K562 treated with DMSO at 1 percent for 24 hours (cell line): ENCODE data around the gene C1orf53. TPM values are rescaled to one million over a fixed set of nuclear protein-coding genes. Genes with fewer than 3 reads are reported as not detected.

ENCODE experiments used
- total RNA-seq: library from RNA; unstranded; fragments of 300-600 nt; gene quantifications from 2 replicates; pipeline ENCODE4 v1.2.3, GENCODE V29; 2022; ENCODE audit warnings: low read depth; ENCODE audit not compliant: insufficient read depth

Gene C1orf53
- 4.8 and 6.4 TPM in 2 replicates for total RNA-seq

DNA sequence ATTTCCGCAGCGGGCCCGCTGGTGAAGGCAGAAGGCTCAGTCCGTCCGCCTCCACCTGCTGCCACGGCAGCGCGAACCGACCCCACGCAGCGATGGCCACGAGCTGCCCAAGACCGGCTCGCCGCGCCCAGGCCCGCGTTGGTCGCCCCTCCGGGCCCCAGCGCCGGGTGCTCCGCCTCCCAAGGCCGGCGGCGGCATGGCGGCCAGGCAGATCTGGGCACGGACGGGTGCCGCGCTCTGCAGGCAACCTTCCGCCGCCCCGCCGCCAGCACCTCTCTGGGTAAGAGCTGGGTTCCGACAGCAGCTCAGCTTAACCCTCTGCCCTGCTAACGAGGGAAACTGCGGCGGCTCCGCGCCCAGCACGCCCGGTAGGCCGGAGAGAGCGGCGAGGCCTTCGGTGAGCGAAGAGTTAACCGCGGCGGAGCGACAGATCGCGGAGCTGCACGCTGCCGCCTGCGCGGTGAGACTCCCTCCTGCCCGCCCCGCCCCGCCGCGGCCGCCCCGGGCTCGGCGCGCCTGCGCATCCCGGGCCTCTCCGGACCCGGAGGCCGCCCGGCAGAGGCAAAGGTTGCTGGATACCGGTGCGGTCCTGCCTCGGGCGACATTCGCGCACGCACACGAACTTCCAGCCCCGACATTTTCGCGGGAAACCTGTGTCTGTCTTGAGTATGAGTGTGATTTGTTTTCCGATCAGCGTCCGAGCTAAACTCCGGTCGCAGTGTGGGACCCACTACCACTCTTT, at the start of gene C1orf53:
TSS of gene C1orf53 (plus strand) at position 177 of the 742 bp plus-strand sequence. CDS start at position 197, 20 bp downstream.

Other genes with a start within 250 kb of the C1orf53 start
- 2.7 and 3.0 TPM in 2 replicates for gene DENND1B, start 127.2 kb upstream of the C1orf53 start, total RNA-seq
- 0.03 TPM in 1 of 2 replicates, not detected in the other for gene LHX9, start 14.7 kb downstream of the C1orf53 start, total RNA-seq